Measurements from ENCODE around the gene PRIM1. TPM values are rescaled to one million over a fixed set of nuclear protein-coding genes. Genes with fewer than 3 reads are reported as not detected.
A peak's percentile ranks its signal among the peaks of the same experiment; 100 is the strongest.

Gene PRIM1
- total and polyA plus RNA-seq, 2 of the 13 experiments (the other 11 are each of a cell fraction or from before 2014, with no cell fraction given): 30.0 to 47.3 TPM

DNA sequence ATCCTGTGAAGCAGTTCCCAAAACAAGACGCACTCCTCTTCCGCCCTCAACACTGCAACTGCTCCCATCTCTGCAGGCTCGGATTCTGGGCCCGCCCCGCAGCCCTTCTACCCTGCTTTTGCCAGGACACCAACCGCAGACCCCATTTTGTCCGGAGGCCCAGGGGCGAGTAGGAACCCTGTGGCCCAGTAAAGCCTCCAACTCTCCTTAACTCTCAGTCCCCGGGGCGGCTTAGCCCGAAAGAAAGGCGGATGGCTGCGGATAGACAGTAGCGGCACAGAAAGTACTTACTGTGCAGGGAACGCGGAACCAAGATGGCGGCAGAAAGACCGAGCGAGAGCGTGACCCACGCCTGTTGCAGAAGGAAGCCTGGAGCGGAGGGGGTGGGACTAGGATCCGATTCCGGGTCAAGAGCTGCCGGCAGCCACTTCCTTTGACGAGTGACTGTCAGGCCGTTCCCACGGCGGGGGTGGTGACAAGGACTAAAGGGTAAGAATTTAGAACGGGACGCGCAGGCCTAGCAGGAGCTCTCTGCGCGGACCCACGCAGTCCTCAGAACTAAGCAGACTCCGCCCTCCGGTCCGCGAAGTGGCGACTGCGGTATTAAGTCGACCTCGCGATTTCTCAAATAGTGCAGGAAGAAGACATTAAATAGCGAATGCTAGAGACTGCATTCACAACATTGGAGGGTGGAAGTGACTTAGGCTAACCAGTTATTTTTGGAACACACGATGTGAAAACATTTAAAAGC lies 27.0 kb downstream of the PRIM1 start, which contains the start of gene NACA (continued):
- TF ChIP-seq, protein P1, sequence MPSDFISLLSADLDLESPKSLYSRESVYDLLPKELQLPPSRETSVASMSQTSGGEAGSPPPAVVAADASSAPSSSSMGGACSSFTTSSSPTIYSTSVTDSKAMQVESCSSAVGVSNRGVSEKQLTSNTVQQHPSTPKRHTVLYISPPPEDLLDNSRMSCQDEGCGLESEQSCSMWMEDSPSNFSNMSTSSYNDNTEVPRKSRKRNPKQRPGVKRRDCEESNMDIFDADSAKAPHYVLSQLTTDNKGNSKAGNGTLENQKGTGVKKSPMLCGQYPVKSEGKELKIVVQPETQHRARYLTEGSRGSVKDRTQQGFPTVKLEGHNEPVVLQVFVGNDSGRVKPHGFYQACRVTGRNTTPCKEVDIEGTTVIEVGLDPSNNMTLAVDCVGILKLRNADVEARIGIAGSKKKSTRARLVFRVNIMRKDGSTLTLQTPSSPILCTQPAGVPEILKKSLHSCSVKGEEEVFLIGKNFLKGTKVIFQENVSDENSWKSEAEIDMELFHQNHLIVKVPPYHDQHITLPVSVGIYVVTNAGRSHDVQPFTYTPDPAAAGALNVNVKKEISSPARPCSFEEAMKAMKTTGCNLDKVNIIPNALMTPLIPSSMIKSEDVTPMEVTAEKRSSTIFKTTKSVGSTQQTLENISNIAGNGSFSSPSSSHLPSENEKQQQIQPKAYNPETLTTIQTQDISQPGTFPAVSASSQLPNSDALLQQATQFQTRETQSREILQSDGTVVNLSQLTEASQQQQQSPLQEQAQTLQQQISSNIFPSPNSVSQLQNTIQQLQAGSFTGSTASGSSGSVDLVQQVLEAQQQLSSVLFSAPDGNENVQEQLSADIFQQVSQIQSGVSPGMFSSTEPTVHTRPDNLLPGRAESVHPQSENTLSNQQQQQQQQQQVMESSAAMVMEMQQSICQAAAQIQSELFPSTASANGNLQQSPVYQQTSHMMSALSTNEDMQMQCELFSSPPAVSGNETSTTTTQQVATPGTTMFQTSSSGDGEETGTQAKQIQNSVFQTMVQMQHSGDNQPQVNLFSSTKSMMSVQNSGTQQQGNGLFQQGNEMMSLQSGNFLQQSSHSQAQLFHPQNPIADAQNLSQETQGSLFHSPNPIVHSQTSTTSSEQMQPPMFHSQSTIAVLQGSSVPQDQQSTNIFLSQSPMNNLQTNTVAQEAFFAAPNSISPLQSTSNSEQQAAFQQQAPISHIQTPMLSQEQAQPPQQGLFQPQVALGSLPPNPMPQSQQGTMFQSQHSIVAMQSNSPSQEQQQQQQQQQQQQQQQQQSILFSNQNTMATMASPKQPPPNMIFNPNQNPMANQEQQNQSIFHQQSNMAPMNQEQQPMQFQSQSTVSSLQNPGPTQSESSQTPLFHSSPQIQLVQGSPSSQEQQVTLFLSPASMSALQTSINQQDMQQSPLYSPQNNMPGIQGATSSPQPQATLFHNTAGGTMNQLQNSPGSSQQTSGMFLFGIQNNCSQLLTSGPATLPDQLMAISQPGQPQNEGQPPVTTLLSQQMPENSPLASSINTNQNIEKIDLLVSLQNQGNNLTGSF (CRISPR knock-in tag; IDR thresholded peaks at IDR 0.05): peak; percentile 52; the same call in 1 of the 2 replicates
- TF ChIP-seq ZNF282 (IDR thresholded peaks at IDR 0.05; ENCODE audit: partially characterized antibody) (no peak), ZNF605 (CRISPR knock-in tag; IDR thresholded peaks at IDR 0.05) (peak; percentile 88), BCL6 (CRISPR knock-in tag; IDR thresholded peaks at IDR 0.05) (no peak; the same call in 1 of the 2 replicates), FOXA3 (CRISPR knock-in tag; IDR thresholded peaks at IDR 0.05) (peak; percentile 53; the same call in 1 of the 2 replicates), BHLHE40 (IDR thresholded peaks at IDR 0.05; ENCODE audit: low read length) (0 out of 2 replicates have a peak, but pooled peaks have one; percentile 44), NPAS2 (CRISPR knock-in tag; IDR thresholded peaks at IDR 0.05; ENCODE audit: borderline replicate concordance) (no peak), ZFYVE20 (CRISPR knock-in tag; IDR thresholded peaks at IDR 0.05; ENCODE audit: borderline replicate concordance, low read depth) (no peak), MXD4 (CRISPR knock-in tag; IDR thresholded peaks at IDR 0.05) (peak; percentile 89), PAX8 (CRISPR knock-in tag; IDR thresholded peaks at IDR 0.05; ENCODE audit: borderline replicate concordance) (no peak)
- TF ChIP-seq, protein P2, sequence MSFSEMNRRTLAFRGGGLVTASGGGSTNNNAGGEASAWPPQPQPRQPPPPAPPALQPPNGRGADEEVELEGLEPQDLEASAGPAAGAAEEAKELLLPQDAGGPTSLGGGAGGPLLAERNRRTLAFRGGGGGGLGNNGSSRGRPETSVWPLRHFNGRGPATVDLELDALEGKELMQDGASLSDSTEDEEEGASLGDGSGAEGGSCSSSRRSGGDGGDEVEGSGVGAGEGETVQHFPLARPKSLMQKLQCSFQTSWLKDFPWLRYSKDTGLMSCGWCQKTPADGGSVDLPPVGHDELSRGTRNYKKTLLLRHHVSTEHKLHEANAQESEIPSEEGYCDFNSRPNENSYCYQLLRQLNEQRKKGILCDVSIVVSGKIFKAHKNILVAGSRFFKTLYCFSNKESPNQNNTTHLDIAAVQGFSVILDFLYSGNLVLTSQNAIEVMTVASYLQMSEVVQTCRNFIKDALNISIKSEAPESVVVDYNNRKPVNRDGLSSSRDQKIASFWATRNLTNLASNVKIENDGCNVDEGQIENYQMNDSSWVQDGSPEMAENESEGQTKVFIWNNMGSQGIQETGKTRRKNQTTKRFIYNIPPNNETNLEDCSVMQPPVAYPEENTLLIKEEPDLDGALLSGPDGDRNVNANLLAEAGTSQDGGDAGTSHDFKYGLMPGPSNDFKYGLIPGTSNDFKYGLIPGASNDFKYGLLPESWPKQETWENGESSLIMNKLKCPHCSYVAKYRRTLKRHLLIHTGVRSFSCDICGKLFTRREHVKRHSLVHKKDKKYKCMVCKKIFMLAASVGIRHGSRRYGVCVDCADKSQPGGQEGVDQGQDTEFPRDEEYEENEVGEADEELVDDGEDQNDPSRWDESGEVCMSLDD (CRISPR knock-in tag; IDR thresholded peaks at IDR 0.05; ENCODE audit: borderline replicate concordance): no peak; the same call in 1 of the 2 replicates
- TF ChIP-seq, protein P3, sequence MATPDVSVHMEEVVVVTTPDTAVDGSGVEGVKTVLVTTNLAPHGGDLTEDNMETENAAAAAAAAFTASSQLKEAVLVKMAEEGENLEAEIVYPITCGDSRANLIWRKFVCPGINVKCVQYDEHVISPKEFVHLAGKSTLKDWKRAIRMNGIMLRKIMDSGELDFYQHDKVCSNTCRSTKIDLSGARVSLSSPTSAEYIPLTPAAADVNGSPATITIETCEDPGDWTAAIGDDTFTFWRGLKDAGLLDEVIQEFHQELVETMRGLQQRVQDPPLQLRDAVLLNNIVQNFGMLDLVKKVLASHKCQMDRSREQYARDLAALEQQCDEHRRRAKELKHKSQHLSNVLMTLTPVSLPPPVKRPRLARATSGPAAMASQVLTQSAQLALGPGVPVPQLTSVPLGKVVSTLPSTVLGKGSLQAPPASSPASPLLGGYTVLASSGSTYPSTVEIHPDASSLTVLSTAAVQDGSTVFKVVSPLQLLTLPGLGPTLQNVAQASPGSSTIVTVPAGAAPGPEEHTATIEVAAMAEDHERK (CRISPR knock-in tag; IDR thresholded peaks at IDR 0.05; ENCODE audit: low read depth): peak; percentile 90
- TF ChIP-seq, protein P4, sequence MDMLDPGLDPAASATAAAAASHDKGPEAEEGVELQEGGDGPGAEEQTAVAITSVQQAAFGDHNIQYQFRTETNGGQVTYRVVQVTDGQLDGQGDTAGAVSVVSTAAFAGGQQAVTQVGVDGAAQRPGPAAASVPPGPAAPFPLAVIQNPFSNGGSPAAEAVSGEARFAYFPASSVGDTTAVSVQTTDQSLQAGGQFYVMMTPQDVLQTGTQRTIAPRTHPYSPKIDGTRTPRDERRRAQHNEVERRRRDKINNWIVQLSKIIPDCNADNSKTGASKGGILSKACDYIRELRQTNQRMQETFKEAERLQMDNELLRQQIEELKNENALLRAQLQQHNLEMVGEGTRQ (IDR thresholded peaks at IDR 0.05; ENCODE audit: low read depth, low read length): 0 out of 2 replicates have a peak, but pooled peaks have one; percentile 12
- TF ChIP-seq, protein P4 (CRISPR knock-in tag; IDR thresholded peaks at IDR 0.05; ENCODE audit: borderline replicate concordance): no peak
- TF ChIP-seq, protein P5, sequence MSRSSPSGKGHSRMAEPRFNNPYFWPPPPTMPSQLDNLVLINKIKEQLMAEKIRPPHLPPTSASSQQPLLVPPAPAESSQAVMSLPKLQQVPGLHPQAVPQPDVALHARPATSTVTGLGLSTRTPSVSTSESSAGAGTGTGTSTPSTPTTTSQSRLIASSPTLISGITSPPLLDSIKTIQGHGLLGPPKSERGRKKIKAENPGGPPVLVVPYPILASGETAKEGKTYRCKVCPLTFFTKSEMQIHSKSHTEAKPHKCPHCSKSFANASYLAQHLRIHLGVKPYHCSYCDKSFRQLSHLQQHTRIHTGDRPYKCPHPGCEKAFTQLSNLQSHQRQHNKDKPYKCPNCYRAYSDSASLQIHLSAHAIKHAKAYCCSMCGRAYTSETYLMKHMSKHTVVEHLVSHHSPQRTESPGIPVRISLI (CRISPR knock-in tag; IDR thresholded peaks at IDR 0.05; ENCODE audit: borderline replicate concordance): peak; percentile 45; the same call in 1 of the 2 replicates
